ENCODE results near the gene PPAT.
"Not testable (repeated sequence)": the region's sequence is repeated elsewhere in the genome, so short reads cannot be mapped to it uniquely, and the experiment has no call there.

The PPAT gene

GRCh38 chr4:56374956-56375355, 60.5 kb downstream of the PPAT start:
- DNase-seq = no peak

- no peak for DNase-seq
These were observed 62.6 kb downstream of the PPAT start for GRCh38 chr4:56372774-56373173.

GRCh38 chr4:56371426-56372220, 63.8 kb downstream of the PPAT start:
- DNase-seq = no peak

GRCh38 chr4:56370377-56370776, 65.0 kb downstream of the PPAT start:
- DNase-seq = no peak

GRCh38 chr4:56362981-56363380, 72.4 kb downstream of the PPAT start:
- not testable (repeated sequence) for DNase-seq

- DNase-seq = no peak
These were observed 75.3 kb downstream of the PPAT start for GRCh38 chr4:56360071-56360470.

GRCh38 chr4:56356650-56357049, 78.8 kb downstream of the PPAT start:
- no peak for DNase-seq

GRCh38 chr4:56348576-56348975, 86.8 kb downstream of the PPAT start:
- DNase-seq = no peak

- no peak for DNase-seq
These were observed 90.0 kb downstream of the PPAT start for GRCh38 chr4:56345458-56345857.
